ENCODE results near the gene MAFG. TPM values are rescaled to one million over a fixed set of nuclear protein-coding genes. Genes with fewer than 3 reads are reported as not detected.

MAFG gene
- total RNA-seq, 2 donors from 2014 or later: 16.0 to 20.4 TPM

DNA sequence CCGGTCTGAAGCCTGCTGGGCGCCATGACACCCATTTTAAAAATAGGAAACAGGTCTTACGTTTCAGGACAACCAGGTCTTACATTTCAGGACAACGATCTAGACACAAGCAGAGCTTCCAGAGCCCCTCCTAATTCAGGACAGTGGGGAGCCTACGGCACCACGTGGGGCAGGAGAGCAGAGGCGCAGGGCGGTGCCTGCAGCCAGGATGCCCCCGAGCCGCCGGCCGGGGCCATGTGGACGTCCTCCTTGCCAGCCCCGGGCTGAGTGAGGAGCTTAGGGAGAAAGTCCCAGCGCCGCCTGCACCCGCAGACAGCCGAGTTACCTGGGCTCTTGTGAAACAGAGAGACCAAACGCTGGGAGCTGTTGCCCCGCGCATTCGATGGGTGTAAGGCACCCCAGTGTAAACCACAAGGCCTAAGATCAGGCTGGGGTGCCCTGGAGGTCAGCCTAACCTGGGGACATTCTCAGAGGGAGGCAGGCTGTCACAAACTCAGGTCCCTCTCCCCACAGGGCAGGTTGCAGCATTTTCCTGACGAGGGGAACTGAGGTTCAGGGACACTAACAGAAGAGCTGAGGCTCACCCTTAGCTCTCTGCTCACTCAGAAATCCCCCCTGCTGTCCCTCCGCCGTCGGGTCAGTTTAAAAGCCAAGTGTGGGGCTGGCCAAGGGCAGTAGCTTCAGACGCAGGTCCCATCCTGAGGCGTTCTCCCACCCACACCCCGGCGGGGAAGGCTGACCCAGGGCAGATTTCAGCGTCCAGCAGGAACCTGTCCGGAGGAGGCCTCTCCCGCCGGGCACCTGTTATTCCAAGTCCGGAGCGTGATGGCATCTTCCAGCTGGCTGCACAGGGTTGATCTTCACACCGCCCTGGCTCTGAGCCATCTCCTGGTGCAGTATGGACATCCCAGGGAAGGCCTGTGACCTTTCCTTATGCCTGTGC is 35.2 kb upstream of the MAFG start:
- Histone ChIP-seq H3K36me3 (no peaks in the 10 kb centered on the region), H3K4me1 (peaks cover 15% of the 10 kb centered on the region), H3K4me3 (no peak overlapping the region), H3K9ac (ENCODE audit: low read depth in 2 of 2, low read length in 2 of 2) (no peak overlapping the region), H3K9me3 (no peaks in the 10 kb centered on the region), H3K27ac (no peak overlapping the region), H3K27me3 (peaks cover 55% of the 10 kb centered on the region)
- intact Hi-C loops (cut with DNase I): no loop called here
- TF ChIP-seq, protein P1, sequence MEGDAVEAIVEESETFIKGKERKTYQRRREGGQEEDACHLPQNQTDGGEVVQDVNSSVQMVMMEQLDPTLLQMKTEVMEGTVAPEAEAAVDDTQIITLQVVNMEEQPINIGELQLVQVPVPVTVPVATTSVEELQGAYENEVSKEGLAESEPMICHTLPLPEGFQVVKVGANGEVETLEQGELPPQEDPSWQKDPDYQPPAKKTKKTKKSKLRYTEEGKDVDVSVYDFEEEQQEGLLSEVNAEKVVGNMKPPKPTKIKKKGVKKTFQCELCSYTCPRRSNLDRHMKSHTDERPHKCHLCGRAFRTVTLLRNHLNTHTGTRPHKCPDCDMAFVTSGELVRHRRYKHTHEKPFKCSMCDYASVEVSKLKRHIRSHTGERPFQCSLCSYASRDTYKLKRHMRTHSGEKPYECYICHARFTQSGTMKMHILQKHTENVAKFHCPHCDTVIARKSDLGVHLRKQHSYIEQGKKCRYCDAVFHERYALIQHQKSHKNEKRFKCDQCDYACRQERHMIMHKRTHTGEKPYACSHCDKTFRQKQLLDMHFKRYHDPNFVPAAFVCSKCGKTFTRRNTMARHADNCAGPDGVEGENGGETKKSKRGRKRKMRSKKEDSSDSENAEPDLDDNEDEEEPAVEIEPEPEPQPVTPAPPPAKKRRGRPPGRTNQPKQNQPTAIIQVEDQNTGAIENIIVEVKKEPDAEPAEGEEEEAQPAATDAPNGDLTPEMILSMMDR (IDR thresholded peaks at IDR 0.05): no peak
- DNase-seq: no peak

GRCh38 chr17:81961521-81962498 is 34.3 kb upstream of the MAFG start:
- Histone ChIP-seq H3K27ac (no peak overlapping the region), H3K36me3 (no peaks in the 10 kb centered on the region), H3K4me1 (peaks cover 8% of the 10 kb centered on the region), H3K9me3 (no peaks in the 10 kb centered on the region), H3K27me3 (peaks cover 55% of the 10 kb centered on the region), H3K9ac (ENCODE audit: low read depth in 2 of 2, low read length in 2 of 2) (no peak overlapping the region), H3K4me3 (no peak overlapping the region)
- TF ChIP-seq, protein P1 (IDR thresholded peaks at IDR 0.05): no peak
- no peak for DNase-seq
- intact Hi-C loops (cut with DNase I): no loop called here

DNA sequence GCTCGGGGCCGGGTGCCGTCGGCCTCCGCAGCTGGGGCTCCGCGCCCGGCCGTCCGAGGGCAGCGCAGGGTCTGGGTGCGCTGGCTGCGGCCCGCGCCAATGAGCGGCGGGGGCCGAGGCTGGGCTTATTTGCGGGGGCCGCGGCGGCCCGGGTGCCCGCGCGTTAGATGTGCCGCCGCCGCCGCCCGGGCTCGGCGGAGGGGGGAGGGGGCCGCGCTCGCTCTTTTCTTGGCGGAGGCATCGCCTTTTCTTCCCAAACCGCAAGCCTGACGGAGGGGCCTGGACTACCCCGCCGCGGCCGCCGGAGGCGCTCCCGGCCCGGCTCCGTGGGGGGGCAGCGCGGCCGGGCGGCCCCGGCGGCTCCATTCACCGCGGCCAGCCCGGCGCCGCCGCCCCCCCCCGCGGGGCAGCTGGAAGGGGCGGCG is 33.6 kb upstream of the MAFG start, which contains the start of gene NOTUM:
Gene NOTUM, minus strand, starts transcription at position 101 of the 425 bp plus-strand sequence. CDS start 278 bp downstream, outside the sequence.
- no peaks in the 10 kb centered on the region for H3K36me3 ChIP-seq
- peak within 1 kb of the TSS in 1 of 2 donors; percentile 35 for H3K9ac ChIP-seq (ENCODE audit: low read depth in 2 of 2, low read length in 2 of 2)
- peaks cover 55% of the 10 kb centered on the region for H3K27me3 ChIP-seq
- intact Hi-C loops (cut with DNase I): no loop called here
- H3K27ac ChIP-seq: no peak within 1 kb of the TSS
- H3K9me3 ChIP-seq: no peaks in the 10 kb centered on the region
- H3K4me3 ChIP-seq: peak within 1 kb of the TSS; percentile 48
- H3K4me1 ChIP-seq: peaks cover 8% of the 10 kb centered on the region
- TF ChIP-seq, protein P1 (IDR thresholded peaks at IDR 0.05): no peak
- no peak for DNase-seq

GRCh38 chr17:81960130-81960958 is 32.8 kb upstream of the MAFG start:
- Histone ChIP-seq H3K4me1 (peaks cover 8% of the 10 kb centered on the region), H3K27ac (no peak overlapping the region), H3K9ac (ENCODE audit: low read depth in 2 of 2, low read length in 2 of 2) (peak overlapping the region in 1 of 2 donors; percentile 35), H3K4me3 (peak overlapping the region; percentile 48), H3K36me3 (no peaks in the 10 kb centered on the region), H3K9me3 (no peaks in the 10 kb centered on the region), H3K27me3 (peaks cover 55% of the 10 kb centered on the region)
- intact Hi-C loops (cut with DNase I): no loop called here
- TF ChIP-seq, protein P1 (IDR thresholded peaks at IDR 0.05): no peak
- DNase-seq: no peak
